ENCODE results near the gene CKAP2L.
"Not testable (repeated sequence)": the region's sequence is repeated elsewhere in the genome, so short reads cannot be mapped to it uniquely, and the experiment has no call there.

Gene CKAP2L

DNA sequence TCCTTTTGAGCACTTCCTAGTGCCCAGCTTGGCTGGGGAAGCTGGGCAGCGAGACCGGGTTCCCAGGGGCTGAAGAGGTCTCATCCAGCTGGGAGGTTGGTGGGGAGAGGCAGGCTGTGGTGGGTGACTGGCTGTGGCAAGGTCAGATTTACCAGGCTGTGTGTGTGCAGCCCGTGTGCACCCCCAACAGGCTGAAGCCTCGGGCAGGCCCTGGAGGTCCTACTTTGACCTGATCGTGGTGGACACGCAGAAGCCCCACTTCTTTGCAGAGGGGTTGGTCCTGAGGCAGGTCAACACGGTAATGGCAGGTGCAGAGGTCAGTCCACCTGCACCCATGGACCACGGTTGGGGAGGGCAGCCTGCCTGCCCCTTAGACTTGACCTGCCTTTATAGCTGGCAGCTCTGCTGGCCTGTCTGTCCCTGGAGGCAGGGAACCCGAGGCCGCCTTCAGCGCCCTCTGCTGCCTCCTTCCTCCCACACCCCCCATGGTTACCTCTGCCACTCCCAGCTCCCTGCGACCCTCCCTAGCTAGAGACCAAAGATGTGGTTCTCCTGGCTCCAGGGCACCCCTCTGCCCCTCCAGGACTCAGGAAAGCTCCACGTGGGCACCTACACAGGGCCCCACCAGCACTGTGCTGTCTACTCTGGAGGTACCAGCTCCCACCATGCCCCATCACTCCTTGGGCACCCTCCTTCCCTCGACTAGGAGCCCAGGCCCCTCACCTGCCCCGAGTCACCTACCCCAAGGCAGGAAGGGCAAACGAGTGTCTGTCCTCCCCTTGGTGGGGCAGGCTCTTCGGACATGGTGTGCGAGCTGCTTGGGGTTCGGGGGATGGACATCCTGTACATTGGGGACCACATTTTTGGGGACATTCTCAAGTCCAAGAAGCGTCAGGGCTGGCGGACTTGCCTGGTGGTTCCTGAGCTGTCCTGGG, 39.6 kb downstream of the CKAP2L start:
- no peaks in the 10 kb centered on the region for H3K9me3 Mint-ChIP-seq
- no peak overlapping the region for H3K4me3 Mint-ChIP-seq
- no peak for ATAC-seq (replicated peaks)
- H3K27me3 Mint-ChIP-seq = peaks cover 0 to 12% of the 10 kb centered on the region in 2 donors
- no peak overlapping the region for H3K27ac Mint-ChIP-seq
- H3K36me3 Mint-ChIP-seq (ENCODE audit: insufficient read depth) = peaks cover 4% of the 10 kb centered on the region
- H3K4me1 Mint-ChIP-seq (ENCODE audit: low read depth in 2 of 2) = peaks cover 6 to 11% of the 10 kb centered on the region in 2 donors
- DNase-seq = no peak

DNA sequence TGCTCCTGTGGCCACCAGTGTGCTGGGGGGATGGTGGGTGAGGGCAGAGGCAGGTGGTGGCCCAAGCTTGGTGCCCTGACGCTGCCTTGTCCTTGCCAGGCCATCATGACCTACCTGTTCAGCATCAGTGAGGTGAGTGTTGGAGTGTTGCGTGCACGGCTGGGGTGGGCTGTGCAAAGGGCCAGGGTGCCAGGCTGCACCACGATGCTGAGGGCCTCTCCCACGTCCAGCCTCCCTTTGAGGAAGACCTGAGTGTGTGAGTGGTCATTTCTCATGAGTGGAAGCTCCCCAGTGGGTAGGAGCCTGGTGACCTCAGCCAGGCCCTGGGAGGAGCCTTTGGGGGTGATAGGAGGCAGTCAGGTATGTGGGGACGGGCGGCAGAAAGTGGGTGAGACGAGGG, 40.4 kb downstream of the CKAP2L start:
- Mint-ChIP-seq H3K27ac (peak overlapping the region in 1 of 2 donors; percentile 53), H3K36me3 (ENCODE audit: insufficient read depth) (peaks cover 4% of the 10 kb centered on the region), H3K4me3 (no peak overlapping the region), H3K9me3 (no peaks in the 10 kb centered on the region), H3K4me1 (ENCODE audit: low read depth in 2 of 2) (peaks cover 6 to 11% of the 10 kb centered on the region in 2 donors), H3K27me3 (peaks cover 0 to 12% of the 10 kb centered on the region in 2 donors)
- DNase-seq = no peak
- ATAC-seq (replicated peaks) = no peak

- ATAC-seq (replicated peaks) = no peak
- no peak overlapping the region for H3K4me3 Mint-ChIP-seq
- H3K9me3 Mint-ChIP-seq = no peaks in the 10 kb centered on the region
- H3K36me3 Mint-ChIP-seq (ENCODE audit: insufficient read depth) = peaks cover 4% of the 10 kb centered on the region
- peaks cover 0 to 9% of the 10 kb centered on the region in 2 donors for H3K27me3 Mint-ChIP-seq
- peaks cover 6 to 11% of the 10 kb centered on the region in 2 donors for H3K4me1 Mint-ChIP-seq (ENCODE audit: low read depth in 2 of 2)
- DNase-seq = no peak
- H3K27ac Mint-ChIP-seq = no peak overlapping the region
Observed at GRCh38 chr2:112723547-112723940, 40.9 kb downstream of the CKAP2L start.

DNA sequence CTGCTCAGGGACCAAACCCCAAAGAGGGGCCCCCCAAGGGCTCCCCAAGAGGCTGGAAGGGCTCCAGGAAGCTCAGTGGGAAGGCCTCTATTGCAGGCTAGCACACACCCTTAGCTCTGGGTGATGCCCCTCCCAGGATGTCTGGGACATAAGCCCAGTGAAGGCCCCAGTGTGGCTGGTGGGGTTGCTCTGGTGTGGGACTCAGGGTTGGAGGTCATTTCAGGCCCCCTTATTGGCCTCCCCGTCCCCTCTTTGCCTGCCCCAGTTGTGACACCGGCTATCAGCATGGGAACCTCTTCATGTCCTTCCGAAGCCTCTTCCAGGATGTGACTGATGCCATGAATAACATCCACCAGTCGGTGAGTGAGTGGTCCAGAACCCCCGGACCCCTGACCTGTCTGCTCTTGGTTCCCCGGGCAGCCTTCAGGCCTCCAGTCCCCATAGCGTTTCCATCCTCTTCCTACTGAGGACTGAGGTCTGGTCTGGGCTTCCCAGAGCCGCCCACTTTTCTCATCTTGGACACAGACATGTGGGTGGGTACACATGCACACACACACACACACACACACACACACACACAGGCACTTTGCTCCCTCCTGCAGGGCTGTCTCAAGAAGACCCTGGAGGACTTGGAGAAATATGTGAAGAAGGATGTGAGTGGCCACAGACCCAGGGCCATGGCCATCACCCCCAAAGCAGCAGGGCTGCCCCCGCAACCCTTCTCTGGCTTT, 41.4 kb downstream of the CKAP2L start:
- no peak for DNase-seq
- Mint-ChIP-seq H3K4me3 (no peak overlapping the region), H3K27ac (peak overlapping the region in 1 of 2 donors; percentile 54), H3K27me3 (peaks cover 0 to 4% of the 10 kb centered on the region in 2 donors), H3K9me3 (no peaks in the 10 kb centered on the region), H3K36me3 (ENCODE audit: insufficient read depth) (peaks cover 4% of the 10 kb centered on the region), H3K4me1 (ENCODE audit: low read depth in 2 of 2) (peaks cover 6 to 11% of the 10 kb centered on the region in 2 donors)
- ATAC-seq (replicated peaks) = no peak

- ATAC-seq (replicated peaks) = no peak
- Mint-ChIP-seq H3K36me3 (ENCODE audit: insufficient read depth) (peaks cover 2% of the 10 kb centered on the region), H3K27me3 (no peaks in the 10 kb centered on the region), H3K9me3 (no peaks in the 10 kb centered on the region), H3K27ac (no peak overlapping the region), H3K4me3 (no peak overlapping the region), H3K4me1 (ENCODE audit: low read depth in 2 of 2) (peaks cover 6 to 10% of the 10 kb centered on the region in 2 donors)
- no peak for DNase-seq
Observed at GRCh38 chr2:112721819-112722522, 42.4 kb downstream of the CKAP2L start.

GRCh38 chr2:112720785-112721184, 43.6 kb downstream of the CKAP2L start, which contains the start of gene NT5DC4:
NT5DC4 (plus strand) TSS chr2:112721020; CDS start chr2:112721080, 60 bp downstream.
- H3K9me3 Mint-ChIP-seq = no peaks in the 10 kb centered on the region
- DNase-seq (no peak), ATAC-seq (replicated peaks) (no peak)
- H3K27ac Mint-ChIP-seq = no peak within 1 kb of the TSS
- H3K4me3 Mint-ChIP-seq = no peak within 1 kb of the TSS
- H3K27me3 Mint-ChIP-seq = no peaks in the 10 kb centered on the region
- peaks cover 0 to 4% of the 10 kb centered on the region in 2 donors for H3K4me1 Mint-ChIP-seq (ENCODE audit: low read depth in 2 of 2)
- no peaks in the 10 kb centered on the region for H3K36me3 Mint-ChIP-seq (ENCODE audit: insufficient read depth)

GRCh38 chr2:112718863-112719370, 45.5 kb downstream of the CKAP2L start:
- Mint-ChIP-seq H3K27ac (no peak overlapping the region), H3K4me3 (no peak overlapping the region), H3K4me1 (ENCODE audit: low read depth in 2 of 2) (no peaks in the 10 kb centered on the region), H3K36me3 (ENCODE audit: insufficient read depth) (no peaks in the 10 kb centered on the region), H3K27me3 (no peaks in the 10 kb centered on the region), H3K9me3 (no peaks in the 10 kb centered on the region)
- DNase-seq (no peak), ATAC-seq (replicated peaks) (no peak)

DNA sequence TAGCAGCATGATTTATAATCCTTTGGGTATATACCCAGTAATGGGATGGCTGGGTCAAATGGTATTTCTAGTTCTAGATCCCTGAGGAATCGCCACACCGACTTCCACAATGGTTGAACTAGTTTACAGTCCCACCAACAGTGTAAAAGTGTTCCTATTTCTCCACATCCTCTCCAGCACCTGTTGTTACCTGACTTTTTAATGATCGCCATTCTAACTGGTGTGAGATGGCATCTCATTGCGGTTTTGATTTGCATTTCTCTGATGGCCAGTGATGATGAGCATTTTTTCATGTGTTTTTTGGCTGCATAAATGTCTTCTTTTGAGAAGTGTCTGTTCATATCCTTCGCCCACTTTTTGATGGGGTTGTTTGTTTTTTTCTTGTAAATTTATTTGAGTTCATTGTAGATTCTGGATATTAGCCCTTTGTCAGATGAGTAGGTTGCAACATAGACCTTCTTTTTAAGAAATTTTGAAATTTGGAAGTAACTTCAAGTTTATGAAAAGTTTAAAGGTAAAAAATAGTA, 47.5 kb downstream of the CKAP2L start:
- not testable (repeated sequence) for ATAC-seq (replicated peaks); H3K27ac Mint-ChIP-seq; H3K36me3 Mint-ChIP-seq (ENCODE audit: insufficient read depth); DNase-seq; H3K27me3 Mint-ChIP-seq; H3K4me3 Mint-ChIP-seq; H3K9me3 Mint-ChIP-seq
- H3K4me1 Mint-ChIP-seq (ENCODE audit: low read depth in 2 of 2) = peaks cover 5 to 11% of the 10 kb centered on the region in 2 donors

GRCh38 chr2:112716094-112716493, 48.3 kb downstream of the CKAP2L start:
- not testable (repeated sequence) for ATAC-seq (replicated peaks); H3K27ac Mint-ChIP-seq; DNase-seq; H3K9me3 Mint-ChIP-seq; H3K27me3 Mint-ChIP-seq; H3K4me3 Mint-ChIP-seq; H3K36me3 Mint-ChIP-seq (ENCODE audit: insufficient read depth)
- H3K4me1 Mint-ChIP-seq (ENCODE audit: low read depth in 2 of 2) = peaks cover 8 to 13% of the 10 kb centered on the region in 2 donors

DNA sequence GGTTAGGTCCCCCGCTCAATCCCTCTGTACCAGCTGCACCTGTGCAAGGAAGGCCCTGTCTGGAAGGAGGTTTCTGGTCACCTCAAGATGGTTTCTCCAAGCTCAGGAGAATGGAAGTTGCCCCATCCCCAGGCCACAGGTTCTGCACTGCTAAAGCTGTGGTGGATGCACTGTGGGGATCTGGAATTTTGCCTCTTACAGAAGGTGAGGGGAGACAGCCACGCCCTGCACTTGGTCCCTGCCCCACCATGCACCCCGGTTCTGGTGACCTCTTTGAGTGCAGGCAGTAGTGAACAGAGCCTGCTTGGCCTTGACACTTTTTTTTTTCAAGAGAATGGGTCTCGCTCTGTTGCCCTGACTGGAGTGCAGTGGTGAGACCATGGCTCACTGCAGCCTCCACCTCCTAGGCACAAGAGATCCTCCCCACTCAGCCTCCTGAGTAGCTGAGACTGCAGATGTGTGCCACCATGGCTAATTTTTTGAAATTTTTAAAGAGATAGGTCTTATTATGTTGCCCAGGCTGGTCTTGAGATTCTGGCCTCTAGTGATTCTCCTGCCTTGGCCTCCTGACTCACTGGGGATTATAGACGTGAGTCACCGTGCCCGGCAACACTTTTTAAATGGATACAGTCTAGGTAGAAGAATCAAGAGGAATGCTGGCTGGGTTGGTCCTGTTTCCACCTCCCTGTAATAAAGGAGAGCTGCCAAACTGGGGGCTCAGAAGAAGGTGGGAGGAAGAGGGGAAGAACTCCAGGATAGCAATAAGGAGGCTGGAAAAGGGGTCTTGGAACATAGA, 49.4 kb downstream of the CKAP2L start:
- Mint-ChIP-seq H3K9me3 (no peaks in the 10 kb centered on the region), H3K36me3 (ENCODE audit: insufficient read depth) (no peaks in the 10 kb centered on the region), H3K27ac (no peak overlapping the region), H3K4me3 (no peak overlapping the region), H3K4me1 (ENCODE audit: low read depth in 2 of 2) (peaks cover 15% of the 10 kb centered on the region in 2 donors), H3K27me3 (no peaks in the 10 kb centered on the region)
- no peak for DNase-seq
- ATAC-seq (replicated peaks) = no peak

- no peaks in the 10 kb centered on the region for H3K9me3 Mint-ChIP-seq
- no peaks in the 10 kb centered on the region for H3K27me3 Mint-ChIP-seq
- no peak overlapping the region for H3K4me3 Mint-ChIP-seq
- DNase-seq (no peak), ATAC-seq (replicated peaks) (no peak)
- peaks cover 19 to 20% of the 10 kb centered on the region in 2 donors for H3K4me1 Mint-ChIP-seq (ENCODE audit: low read depth in 2 of 2)
- no peak overlapping the region for H3K27ac Mint-ChIP-seq
- H3K36me3 Mint-ChIP-seq (ENCODE audit: insufficient read depth) = no peaks in the 10 kb centered on the region
Observed at GRCh38 chr2:112714331-112714730, 50.1 kb downstream of the CKAP2L start.

DNA sequence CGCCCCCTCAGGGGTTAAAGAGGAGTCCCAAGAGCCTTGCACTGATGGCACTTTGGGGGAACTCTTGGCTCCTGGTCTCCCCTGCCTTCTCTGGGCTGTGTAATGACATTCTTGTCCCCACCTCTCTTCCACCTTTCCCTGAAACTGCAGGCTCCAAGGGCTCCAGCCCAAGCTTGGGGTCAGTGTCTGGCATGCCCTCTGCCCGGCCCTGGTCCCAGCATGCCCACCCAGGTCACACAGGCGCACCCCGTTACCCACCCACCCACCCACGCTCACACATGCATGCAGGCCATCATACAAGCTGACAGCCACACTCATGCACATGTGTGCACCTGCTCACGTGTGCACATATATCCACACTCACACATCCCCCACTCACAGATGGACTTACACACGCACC, 50.5 kb downstream of the CKAP2L start:
- H3K27me3 Mint-ChIP-seq = no peaks in the 10 kb centered on the region
- no peak overlapping the region for H3K4me3 Mint-ChIP-seq
- H3K4me1 Mint-ChIP-seq (ENCODE audit: low read depth in 2 of 2) = peaks cover 23 to 24% of the 10 kb centered on the region in 2 donors
- H3K27ac Mint-ChIP-seq = no peak overlapping the region
- no peaks in the 10 kb centered on the region for H3K36me3 Mint-ChIP-seq (ENCODE audit: insufficient read depth)
- no peak for ATAC-seq (replicated peaks)
- DNase-seq = no peak
- H3K9me3 Mint-ChIP-seq = no peaks in the 10 kb centered on the region

All from effector memory CD8-positive, alpha-beta T cell (primary cell).